Lung (tissue), 12 donors: Measurements from ENCODE around the gene HNRNPA2B1. TPM values are rescaled to one million over a fixed set of nuclear protein-coding genes. Genes with fewer than 3 reads are reported as not detected.

Experiments used
- ATAC-seq: fragments of 200-7000 bp; cut with Tn5 transposase; one replicate; pipeline ENCODE4 v1.9.1; 2020; ENCODE audit warnings: moderate number of reproducible peaks; ENCODE audit not compliant: insufficient read depth, low FRiP score
- DNase-seq, 3 donors: peaks; one replicate each; pipeline ENCODE4 v3.0.0-alpha.2; 2013 to 2017
- H3K27ac ChIP-seq, 2 donors: one replicate each; pipeline ENCODE4 v1.5.1; 2013; ENCODE audit warnings: mild to moderate bottlenecking in 2 of 2, moderate library complexity in 2 of 2, control low read depth in 1 of 2, inconsistent platforms in 1 of 2, low read depth in 1 of 2, low read length in 1 of 2
- H3K27me3 ChIP-seq, 3 donors: one replicate each; pipeline ENCODE4 v1.5.1; 2013; ENCODE audit warnings: low read length in 2 of 3; ENCODE audit not compliant: control insufficient read depth in 3 of 3, insufficient read depth in 3 of 3
- H3K36me3 ChIP-seq, 4 donors: one replicate each; pipeline ENCODE4 v1.5.1; 2013; ENCODE audit warnings: low read length in 4 of 4, mild to moderate bottlenecking in 1 of 4, moderate library complexity in 1 of 4; ENCODE audit not compliant: control insufficient read depth in 4 of 4, insufficient read depth in 4 of 4
- H3K4me1 ChIP-seq, 5 donors: one replicate each; pipeline ENCODE4 v1.5.1; 2013; ENCODE audit warnings: low read length in 5 of 5, mild to moderate bottlenecking in 2 of 5, moderate library complexity in 1 of 5; ENCODE audit not compliant: control insufficient read depth in 5 of 5, insufficient read depth in 5 of 5
- H3K4me3 ChIP-seq: one replicate; pipeline ENCODE4 v1.5.1; 2013; ENCODE audit warnings: mild to moderate bottlenecking, control low read depth, moderate library complexity
- H3K9ac ChIP-seq, 2 donors: one replicate each; pipeline ENCODE4 v1.5.1; 2013; ENCODE audit warnings: low read length in 2 of 2, control low read depth in 1 of 2; ENCODE audit not compliant: insufficient read depth in 1 of 2
- H3K9me3 ChIP-seq, 4 donors: one replicate each; pipeline ENCODE4 v1.5.1; 2013; ENCODE audit warnings: low read length in 3 of 4, mild to moderate bottlenecking in 1 of 4, moderate library complexity in 1 of 4; ENCODE audit not compliant: control insufficient read depth in 4 of 4, insufficient read depth in 3 of 4
- WGBS, 2 donors: extraction: QIAGEN DNeasy Blood & Tissue Kit; methylation state at CpG; one replicate each; pipeline ENCODE4 v1.1.7; 2013; 5-methylcytosine and 5-hydroxymethylcytosine counted together
- polyA plus RNA-seq, 2 donors: library from polyadenylated mRNA; stranded (reverse); fragments of 200-250 nt; gene quantifications; one replicate each; pipeline ENCODE4 v1.2.1, GENCODE V29; 2013
- total RNA-seq, 2 donors: library from RNA; depleted of rRNA in 1 of 2; stranded (reverse); fragments of >200 nt in 1 of 2; gene quantifications; one replicate each; pipeline ENCODE4 v1.2.1, GENCODE V29; 2014 to 2021
- TF ChIP-seq, protein P1 (sequence below): IDR thresholded peaks from 2 replicates; pipeline ENCODE4 v1.5.1; 2012; ENCODE audit warnings: mild to moderate bottlenecking; ENCODE audit errors: control extremely low read depth, extremely low read depth
- donor health status: control.
- donor health status: control.
- donor health status: Bipolar disorder and iron deficiency.
- donor health status: healthy.
- donor health status: DM: yes; HTN: yes; CAD: no.

Gene HNRNPA2B1
- total and polyA plus RNA-seq, 4 donors = 363 to 572 (median 482) TPM

DNA sequence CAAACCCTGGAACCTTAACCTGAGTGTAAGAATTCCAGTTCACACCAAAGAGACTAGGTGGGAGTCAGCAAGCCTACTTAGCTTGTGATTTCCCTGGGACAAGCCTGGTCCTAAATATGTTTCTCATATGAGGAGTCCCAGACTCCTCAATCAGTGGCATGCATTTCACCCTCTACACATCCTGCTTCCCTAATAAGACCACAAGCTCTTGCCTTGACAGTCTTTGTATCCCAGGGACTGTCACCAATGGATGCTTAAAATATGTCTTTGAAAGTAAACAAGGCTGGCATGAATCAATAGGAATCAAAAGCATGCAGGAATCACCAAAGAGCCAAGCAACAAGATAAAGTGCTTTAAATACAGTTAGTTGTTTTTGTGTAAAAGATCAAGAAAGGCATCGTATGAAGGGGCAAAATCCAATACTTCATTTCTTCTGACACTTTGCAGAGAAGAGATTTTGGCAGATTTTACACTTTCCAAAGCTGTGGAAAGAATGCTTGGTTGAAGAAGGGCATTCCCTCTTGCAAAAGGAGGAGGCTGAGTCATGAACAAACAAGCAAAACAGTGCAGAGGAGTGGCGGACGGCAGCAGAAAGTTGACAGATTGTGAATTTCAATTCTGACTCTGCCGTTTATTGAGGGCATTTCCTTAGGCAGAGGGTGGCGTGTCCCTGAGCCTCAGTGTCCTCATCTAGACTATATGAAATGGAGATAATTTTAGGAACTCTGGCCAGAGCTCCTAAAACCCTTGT is 57.1 kb downstream of the HNRNPA2B1 start:
- H3K4me1 ChIP-seq = peaks cover 0 to 8% (median 6%) of the 10 kb centered on the region in 5 donors
- H3K4me3 ChIP-seq = no peak overlapping the region
- DNase-seq = no peak
- TF ChIP-seq, protein P1, sequence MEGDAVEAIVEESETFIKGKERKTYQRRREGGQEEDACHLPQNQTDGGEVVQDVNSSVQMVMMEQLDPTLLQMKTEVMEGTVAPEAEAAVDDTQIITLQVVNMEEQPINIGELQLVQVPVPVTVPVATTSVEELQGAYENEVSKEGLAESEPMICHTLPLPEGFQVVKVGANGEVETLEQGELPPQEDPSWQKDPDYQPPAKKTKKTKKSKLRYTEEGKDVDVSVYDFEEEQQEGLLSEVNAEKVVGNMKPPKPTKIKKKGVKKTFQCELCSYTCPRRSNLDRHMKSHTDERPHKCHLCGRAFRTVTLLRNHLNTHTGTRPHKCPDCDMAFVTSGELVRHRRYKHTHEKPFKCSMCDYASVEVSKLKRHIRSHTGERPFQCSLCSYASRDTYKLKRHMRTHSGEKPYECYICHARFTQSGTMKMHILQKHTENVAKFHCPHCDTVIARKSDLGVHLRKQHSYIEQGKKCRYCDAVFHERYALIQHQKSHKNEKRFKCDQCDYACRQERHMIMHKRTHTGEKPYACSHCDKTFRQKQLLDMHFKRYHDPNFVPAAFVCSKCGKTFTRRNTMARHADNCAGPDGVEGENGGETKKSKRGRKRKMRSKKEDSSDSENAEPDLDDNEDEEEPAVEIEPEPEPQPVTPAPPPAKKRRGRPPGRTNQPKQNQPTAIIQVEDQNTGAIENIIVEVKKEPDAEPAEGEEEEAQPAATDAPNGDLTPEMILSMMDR = no peak
- no peaks in the 10 kb centered on the region for H3K36me3 ChIP-seq
- 48 to 63% methylated on average over 5 of the region's 5 CpGs for WGBS, 2 donors
- H3K9me3 ChIP-seq = no peaks in the 10 kb centered on the region
- ATAC-seq = peak; percentile 51
- no peak overlapping the region for H3K27ac ChIP-seq
- no peaks in the 10 kb centered on the region for H3K27me3 ChIP-seq
- no peak overlapping the region for H3K9ac ChIP-seq

DNA sequence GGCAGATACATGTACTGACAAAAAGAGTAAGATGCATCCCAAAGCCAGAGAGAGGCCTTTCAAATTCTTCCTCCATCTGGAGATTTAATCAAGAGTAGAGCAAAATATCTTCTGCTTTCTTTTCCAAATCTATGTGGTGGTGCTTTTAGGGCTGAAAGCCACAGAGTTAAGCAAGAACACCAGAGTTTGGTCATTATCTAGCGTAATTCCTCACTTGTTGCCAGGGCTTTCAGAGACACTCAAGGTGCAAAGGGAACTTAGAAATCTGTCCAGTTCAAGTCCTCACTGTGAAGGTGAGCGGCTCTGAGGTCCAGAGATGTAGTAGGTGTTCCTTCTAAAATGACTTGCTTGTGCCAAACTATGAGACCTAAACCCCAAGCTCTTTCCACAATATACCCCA is 59.5 kb downstream of the HNRNPA2B1 start:
- Histone ChIP-seq H3K9me3 (no peaks in the 10 kb centered on the region), H3K9ac (no peak overlapping the region), H3K4me1 (peaks cover 0 to 8% (median 6%) of the 10 kb centered on the region in 5 donors), H3K27me3 (no peaks in the 10 kb centered on the region), H3K36me3 (no peaks in the 10 kb centered on the region), H3K4me3 (no peak overlapping the region), H3K27ac (no peak overlapping the region)
- ATAC-seq (no peak), DNase-seq (no peak)
- WGBS, 2 donors = 43 to 69% methylated on average over 2 of the region's 2 CpGs
- TF ChIP-seq, protein P1 = no peak

DNA sequence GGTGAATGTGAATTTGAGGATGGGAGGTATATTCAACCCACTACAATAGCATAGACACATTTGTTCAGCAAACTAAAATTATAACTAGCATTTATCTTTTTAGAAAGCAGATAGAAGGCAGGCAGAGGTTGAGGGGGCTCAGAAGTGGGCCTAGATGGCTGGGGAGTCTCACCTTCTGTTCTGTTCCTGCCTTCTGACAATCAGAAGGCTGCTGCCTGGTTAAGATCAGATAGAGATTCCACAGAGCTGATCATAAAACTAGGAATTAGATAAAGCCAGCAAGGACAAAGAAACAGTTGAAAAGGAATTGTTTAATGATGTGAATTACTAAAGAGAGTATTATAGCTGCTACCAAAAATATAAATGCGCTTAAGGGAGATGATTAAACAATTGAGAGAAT is 60.2 kb downstream of the HNRNPA2B1 start:
- Histone ChIP-seq H3K4me3 (no peak overlapping the region), H3K36me3 (no peaks in the 10 kb centered on the region), H3K4me1 (peaks cover 0 to 8% (median 6%) of the 10 kb centered on the region in 5 donors), H3K27me3 (no peaks in the 10 kb centered on the region), H3K9me3 (no peaks in the 10 kb centered on the region), H3K27ac (no peak overlapping the region), H3K9ac (no peak overlapping the region)
- ATAC-seq (no peak), DNase-seq (no peak)
- TF ChIP-seq, protein P1 = no peak
- WGBS, 2 donors = 97 to 100% methylated on average over 1 of the region's 1 CpG

Other genes starting within 250 kb of the HNRNPA2B1 start
- gene NFE2L3, start 48.5 kb downstream of the HNRNPA2B1 start, total RNA-seq = 1 to 10 TPM; 4.9 to 6.5 TPM
- 1 to 10 TPM; 3.6 to 5.3 TPM for gene NFE2L3, start 48.5 kb downstream of the HNRNPA2B1 start, polyA plus RNA-seq
- gene CBX3, start 999 bp upstream of the HNRNPA2B1 start, total RNA-seq = 100 to 1,000 TPM in 1 of 2 donors, 10 to 100 TPM in 1; 77.7 to 136 TPM
- gene CBX3, start 999 bp upstream of the HNRNPA2B1 start, polyA plus RNA-seq = 10 to 100 TPM; 94.4 to 95.4 TPM
- gene SNX10, start 91.1 kb upstream of the HNRNPA2B1 start, total RNA-seq = 10 to 100 TPM; 12.2 to 48.5 TPM
- gene SNX10, start 91.1 kb upstream of the HNRNPA2B1 start, polyA plus RNA-seq = 10 to 100 TPM; 24.9 to 54.7 TPM